Loucy (cell line): ENCODE results near the gene FOXD1.

Experiments used
- EZH2phosphoT487 ChIP-seq: fragments of 200-600 bp; IDR thresholded peaks from 2 replicates; pipeline ENCODE4 v1.6.1; 2018; ENCODE audit warnings: antibody characterized with exemption, mild to moderate bottlenecking, moderate library complexity, borderline replicate concordance
- TF ChIP-seq, protein P1 (sequence below): fragments of 200-600 bp; sonication (generic); conservative IDR thresholded peaks from 2 replicates; pipeline ENCODE4 v1.5.1; 2014; ENCODE audit warnings: mild to moderate bottlenecking, antibody characterized with exemption, low read length

DNA sequence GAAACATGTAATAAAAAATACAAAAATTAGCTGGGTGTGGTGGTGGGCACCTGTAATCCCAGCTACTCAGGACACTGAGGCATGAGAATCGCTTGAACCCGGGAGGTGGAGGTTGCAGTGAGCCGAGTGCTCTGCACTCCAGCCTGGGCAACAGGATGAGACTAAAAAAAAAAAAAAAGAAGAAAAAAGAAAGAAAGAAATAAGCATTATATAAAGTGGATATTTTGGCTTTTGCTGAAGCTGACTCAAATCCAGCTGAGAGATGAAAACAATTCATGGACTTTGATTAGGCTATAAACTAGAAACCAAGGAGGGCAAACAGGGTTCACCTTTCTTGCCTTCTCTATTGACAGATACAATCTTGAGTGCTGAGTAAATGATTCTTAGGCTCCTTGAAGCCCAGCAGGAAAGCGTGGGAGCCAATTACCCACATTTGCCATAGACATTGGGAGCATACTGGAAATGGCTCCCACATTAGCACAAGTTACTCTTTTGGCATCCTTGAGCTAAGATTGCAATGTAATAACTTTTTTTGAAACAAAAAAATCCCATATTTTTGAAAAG is 47.3 kb upstream of the FOXD1 start:
- TF ChIP-seq EZH2phosphoT487: no peak
- TF ChIP-seq, protein P1, sequence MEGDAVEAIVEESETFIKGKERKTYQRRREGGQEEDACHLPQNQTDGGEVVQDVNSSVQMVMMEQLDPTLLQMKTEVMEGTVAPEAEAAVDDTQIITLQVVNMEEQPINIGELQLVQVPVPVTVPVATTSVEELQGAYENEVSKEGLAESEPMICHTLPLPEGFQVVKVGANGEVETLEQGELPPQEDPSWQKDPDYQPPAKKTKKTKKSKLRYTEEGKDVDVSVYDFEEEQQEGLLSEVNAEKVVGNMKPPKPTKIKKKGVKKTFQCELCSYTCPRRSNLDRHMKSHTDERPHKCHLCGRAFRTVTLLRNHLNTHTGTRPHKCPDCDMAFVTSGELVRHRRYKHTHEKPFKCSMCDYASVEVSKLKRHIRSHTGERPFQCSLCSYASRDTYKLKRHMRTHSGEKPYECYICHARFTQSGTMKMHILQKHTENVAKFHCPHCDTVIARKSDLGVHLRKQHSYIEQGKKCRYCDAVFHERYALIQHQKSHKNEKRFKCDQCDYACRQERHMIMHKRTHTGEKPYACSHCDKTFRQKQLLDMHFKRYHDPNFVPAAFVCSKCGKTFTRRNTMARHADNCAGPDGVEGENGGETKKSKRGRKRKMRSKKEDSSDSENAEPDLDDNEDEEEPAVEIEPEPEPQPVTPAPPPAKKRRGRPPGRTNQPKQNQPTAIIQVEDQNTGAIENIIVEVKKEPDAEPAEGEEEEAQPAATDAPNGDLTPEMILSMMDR: no peak
